Body of pancreas (tissue), 4 donors: ENCODE data around the gene HOXA1. TPM values are rescaled to one million over a fixed set of nuclear protein-coding genes. Genes with fewer than 3 reads are reported as not detected.

Source experiments
- ATAC-seq: fragments of 150-250 bp; one replicate; pipeline ENCODE4 v1.9.1; 2016
- DNase-seq, 4 donors: peaks; one replicate each; pipeline ENCODE4 v3.0.0-alpha.2; 2019
- H3K27ac ChIP-seq, 4 donors: fragments of 200-600 bp; sonication (generic); 1 replicate in 3 of 4; 2 replicates in 1 of 4; pipeline versions ENCODE4 v1.5.1 to v1.6.1; 2016 to 2019; ENCODE audit warnings: mild to moderate bottlenecking in 1 of 4, mixed read lengths in 1 of 4, moderate library complexity in 1 of 4
- H3K27me3 ChIP-seq, 2 donors: fragments of 200-600 bp; sonication (generic); one replicate each; pipeline ENCODE4 v1.6.0; 2016; ENCODE audit warnings: mild to moderate bottlenecking in 1 of 2
- H3K36me3 ChIP-seq, 2 donors: fragments of 200-600 bp; sonication (generic); replicated peaks in 1 of 2; 2 replicates each; pipeline ENCODE4 v1.5.1; 2016; ENCODE audit warnings: low read depth in 2 of 2; ENCODE audit not compliant: insufficient read depth in 1 of 2
- H3K4me1 ChIP-seq: fragments of 200-600 bp; sonication (generic); one replicate; pipeline ENCODE4 v1.6.0; 2016
- H3K4me3 ChIP-seq, 2 donors: fragments of 200-600 bp; sonication (generic); 1 replicate in 1 of 2; 2 replicates in 1 of 2; pipeline ENCODE4 v1.5.1; 2016 to 2019
- H3K9me3 ChIP-seq, 3 donors: fragments of 200-600 bp; sonication (generic); 1 replicate in 2 of 3; 2 replicates in 1 of 3; pipeline ENCODE4 v1.5.1; 2016
- POLR2A ChIP-seq, 3 donors: fragments of 450-650 bp; IDR thresholded peaks; one replicate each; pipeline ENCODE4 v1.6.1; 2016; ENCODE audit warnings: antibody characterized with exemption in 3 of 3, mild to moderate bottlenecking in 2 of 3
- WGBS, 2 donors: methylation state at CpG; one replicate each; pipeline ENCODE4 v1.1.5; 2017; 5-methylcytosine and 5-hydroxymethylcytosine counted together
- intact Hi-C: fragments of 100-400 bp; cut with DNase I; formaldehyde crosslinking; loops from one replicate; pipeline ENCODE4 v1.15.1; 2023
- total RNA-seq, 2 donors: library from RNA; depleted of rRNA; stranded (reverse); fragments of >200 nt; gene quantifications; one replicate each; pipeline ENCODE4 v1.1.0, GENCODE V29; 2016
- TF ChIP-seq, protein P1 (sequence below), 7 experiments: fragments of 450-650 bp in 4 of 7; fragments of 200-600 bp in 3 of 7; sonication (generic) in 3 of 7; IDR thresholded peaks; one replicate each; pipeline ENCODE4 v1.5.1; 2016 to 2019; ENCODE audit warnings: antibody characterized with exemption in 7 of 7

Gene HOXA1
- total RNA-seq, 2 donors from 2014 or later: not detected

DNA sequence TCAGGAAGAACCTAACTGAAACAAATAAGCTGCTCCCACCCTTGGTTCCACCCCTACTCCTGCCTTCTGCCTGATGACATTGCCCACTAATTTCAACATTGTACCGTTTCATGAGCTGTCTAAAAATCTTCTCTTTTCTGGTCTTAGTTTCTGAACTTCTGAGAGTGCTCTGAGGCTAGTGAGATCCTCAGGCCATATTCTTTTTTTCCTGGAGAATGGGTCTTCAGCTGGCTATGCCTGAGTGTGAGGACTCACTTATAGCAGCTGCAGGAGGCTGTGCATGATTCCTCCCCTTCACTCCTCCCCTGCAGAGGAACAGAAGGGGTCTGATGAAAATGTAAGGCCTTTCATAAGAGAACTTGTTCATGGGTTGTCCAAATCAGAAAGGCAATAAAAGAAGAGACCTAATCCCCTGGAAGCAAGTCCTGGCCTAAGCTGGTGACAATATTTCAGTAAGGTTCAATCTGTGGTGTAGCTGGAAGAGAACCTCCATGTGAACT is 23.7 kb upstream of the HOXA1 start:
- no peak overlapping the region for H3K4me3 ChIP-seq
- no peak overlapping the region for H3K27ac ChIP-seq
- TF ChIP-seq POLR2A (IDR thresholded peaks at IDR 0.05): no peak
- TF ChIP-seq, protein P1, sequence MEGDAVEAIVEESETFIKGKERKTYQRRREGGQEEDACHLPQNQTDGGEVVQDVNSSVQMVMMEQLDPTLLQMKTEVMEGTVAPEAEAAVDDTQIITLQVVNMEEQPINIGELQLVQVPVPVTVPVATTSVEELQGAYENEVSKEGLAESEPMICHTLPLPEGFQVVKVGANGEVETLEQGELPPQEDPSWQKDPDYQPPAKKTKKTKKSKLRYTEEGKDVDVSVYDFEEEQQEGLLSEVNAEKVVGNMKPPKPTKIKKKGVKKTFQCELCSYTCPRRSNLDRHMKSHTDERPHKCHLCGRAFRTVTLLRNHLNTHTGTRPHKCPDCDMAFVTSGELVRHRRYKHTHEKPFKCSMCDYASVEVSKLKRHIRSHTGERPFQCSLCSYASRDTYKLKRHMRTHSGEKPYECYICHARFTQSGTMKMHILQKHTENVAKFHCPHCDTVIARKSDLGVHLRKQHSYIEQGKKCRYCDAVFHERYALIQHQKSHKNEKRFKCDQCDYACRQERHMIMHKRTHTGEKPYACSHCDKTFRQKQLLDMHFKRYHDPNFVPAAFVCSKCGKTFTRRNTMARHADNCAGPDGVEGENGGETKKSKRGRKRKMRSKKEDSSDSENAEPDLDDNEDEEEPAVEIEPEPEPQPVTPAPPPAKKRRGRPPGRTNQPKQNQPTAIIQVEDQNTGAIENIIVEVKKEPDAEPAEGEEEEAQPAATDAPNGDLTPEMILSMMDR (IDR thresholded peaks at IDR 0.05): no peak
- intact Hi-C loops: no loop called here
- ATAC-seq (no peak), DNase-seq (no peak)
- H3K36me3 ChIP-seq: no peaks in the 10 kb centered on the region
- WGBS, 2 donors: 29 to 48% methylated on average over 1 of the region's 1 CpG
- no peaks in the 10 kb centered on the region for H3K9me3 ChIP-seq
- H3K4me1 ChIP-seq: peaks cover 15% of the 10 kb centered on the region
- peaks cover 5 to 50% of the 10 kb centered on the region in 2 donors for H3K27me3 ChIP-seq

- DNase-seq: no peak
- Histone ChIP-seq H3K4me3 (no peak overlapping the region), H3K4me1 (peaks cover 15% of the 10 kb centered on the region)
These were observed 22.8 kb upstream of the HOXA1 start for GRCh38 chr7:27118580-27118979.

DNA sequence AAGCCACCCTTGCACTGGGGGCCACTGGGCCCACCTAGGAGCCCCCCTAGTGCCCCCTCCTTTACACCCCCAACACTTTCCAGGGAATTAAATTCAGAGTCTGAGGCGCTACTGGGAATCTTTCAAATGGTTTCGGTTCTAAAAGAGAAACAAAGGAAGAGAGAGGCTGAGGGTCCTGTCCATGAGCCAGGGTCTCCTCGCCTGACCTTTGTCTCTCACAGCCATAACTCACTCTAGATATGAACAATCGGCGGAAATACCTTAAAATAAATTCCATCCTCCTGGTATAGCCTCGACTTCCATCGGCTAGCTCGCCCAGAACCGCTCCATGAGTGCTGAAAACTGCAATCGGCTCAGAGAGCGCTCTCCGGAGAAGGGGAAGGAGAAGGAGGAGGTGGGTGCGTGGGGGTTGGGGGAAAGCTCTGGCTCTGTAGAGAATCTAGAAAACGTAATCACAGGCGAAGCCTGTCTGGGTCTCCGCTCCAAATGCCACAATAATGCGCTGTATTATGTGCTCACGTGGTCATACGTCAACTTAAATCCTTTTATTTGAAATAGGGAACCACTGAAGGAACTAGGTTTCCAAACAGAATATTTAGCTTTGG is 22.2 kb upstream of the HOXA1 start:
- Histone ChIP-seq H3K9me3 (no peaks in the 10 kb centered on the region), H3K27me3 (peaks cover 5 to 39% of the 10 kb centered on the region in 2 donors), H3K4me1 (peaks cover 15% of the 10 kb centered on the region), H3K4me3 (no peak overlapping the region), H3K27ac (peak overlapping the region in 3 of 4 donors; percentile 7 to 42 (median 27)), H3K36me3 (no peaks in the 10 kb centered on the region)
- 21 to 24% methylated on average over 19 of the region's 19 CpGs for WGBS, 2 donors
- intact Hi-C loops: no loop called here
- ATAC-seq (peak; percentile 7), DNase-seq (no peak)
- TF ChIP-seq, protein P1 (IDR thresholded peaks at IDR 0.05): no peak
- TF ChIP-seq POLR2A (IDR thresholded peaks at IDR 0.05): no peak

More at GRCh38 chr7:27118580-27118979, 22.8 kb upstream of the HOXA1 start:
- peak overlapping the region in 2 of 4 donors; percentile 7 to 42 for H3K27ac ChIP-seq
- H3K9me3 ChIP-seq: no peaks in the 10 kb centered on the region
- H3K36me3 ChIP-seq: no peaks in the 10 kb centered on the region
- intact Hi-C loops: no loop called here
- TF ChIP-seq, protein P1 (IDR thresholded peaks at IDR 0.05): no peak
- TF ChIP-seq POLR2A (IDR thresholded peaks at IDR 0.05): no peak
- 33 to 42% methylated on average over 3 of the region's 3 CpGs for WGBS, 2 donors
- ATAC-seq: no peak
- peaks cover 5 to 45% of the 10 kb centered on the region in 2 donors for H3K27me3 ChIP-seq

DNA sequence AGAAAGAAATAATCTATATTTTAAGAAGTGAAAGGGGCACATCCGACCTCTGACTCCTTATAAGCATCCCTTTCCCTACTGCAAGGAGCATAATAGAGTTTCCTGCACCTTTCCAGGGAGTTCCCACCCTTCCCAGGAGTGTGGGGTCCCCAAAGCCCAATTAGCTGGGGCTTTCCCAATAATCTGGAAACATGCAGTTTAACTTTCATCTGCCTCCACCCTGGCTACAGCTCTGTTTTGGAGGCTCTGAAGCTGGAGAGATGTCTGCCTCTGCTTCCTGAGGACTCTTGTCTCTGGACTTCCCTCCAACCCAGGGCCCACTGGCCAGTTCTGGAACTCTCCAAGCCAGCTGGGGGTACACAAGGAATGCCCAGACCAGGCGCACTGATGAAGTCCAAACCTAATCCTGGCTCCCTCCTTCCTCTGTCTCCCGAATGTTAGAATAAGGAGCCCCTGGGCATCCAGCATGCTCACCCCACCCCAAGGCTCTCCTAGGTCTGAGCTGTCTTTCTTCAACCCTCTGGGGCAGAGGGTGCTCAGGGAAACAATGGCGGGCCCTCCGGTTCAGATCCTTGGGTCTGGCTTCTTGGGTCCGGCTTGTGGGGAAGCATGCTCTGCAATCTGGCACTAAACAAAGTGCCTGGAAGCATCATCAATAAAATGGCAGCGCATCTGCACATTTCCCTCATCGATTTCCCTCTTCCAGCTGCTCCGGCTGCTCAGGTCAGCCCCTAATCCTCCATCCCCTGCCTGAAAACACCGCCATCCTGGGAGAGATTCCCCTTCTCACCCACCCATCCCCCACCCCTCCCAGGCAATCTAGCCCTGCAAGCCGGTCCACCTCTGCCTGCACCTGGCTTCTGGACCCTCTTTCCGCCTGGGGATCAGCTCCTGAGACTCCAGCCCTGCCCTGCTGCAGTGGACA is 21.4 kb upstream of the HOXA1 start:
- peaks cover 11% of the 10 kb centered on the region for H3K4me1 ChIP-seq
- no peaks in the 10 kb centered on the region for H3K36me3 ChIP-seq
- intact Hi-C loops: no loop called here
- no peak for TF ChIP-seq POLR2A (IDR thresholded peaks at IDR 0.05)
- TF ChIP-seq, protein P1 (IDR thresholded peaks at IDR 0.05): no peak
- DNase-seq (no peak), ATAC-seq (no peak)
- H3K27me3 ChIP-seq: peaks cover 5 to 31% of the 10 kb centered on the region in 2 donors
- H3K27ac ChIP-seq: peak overlapping the region in 3 of 4 donors; percentile 7 to 42 (median 27)
- WGBS, 2 donors: 18 to 19% methylated on average over 12 of the region's 12 CpGs
- no peak overlapping the region for H3K4me3 ChIP-seq
- H3K9me3 ChIP-seq: no peaks in the 10 kb centered on the region
